ENCODE measurements around the gene PRSS50.

Gene PRSS50

DNA sequence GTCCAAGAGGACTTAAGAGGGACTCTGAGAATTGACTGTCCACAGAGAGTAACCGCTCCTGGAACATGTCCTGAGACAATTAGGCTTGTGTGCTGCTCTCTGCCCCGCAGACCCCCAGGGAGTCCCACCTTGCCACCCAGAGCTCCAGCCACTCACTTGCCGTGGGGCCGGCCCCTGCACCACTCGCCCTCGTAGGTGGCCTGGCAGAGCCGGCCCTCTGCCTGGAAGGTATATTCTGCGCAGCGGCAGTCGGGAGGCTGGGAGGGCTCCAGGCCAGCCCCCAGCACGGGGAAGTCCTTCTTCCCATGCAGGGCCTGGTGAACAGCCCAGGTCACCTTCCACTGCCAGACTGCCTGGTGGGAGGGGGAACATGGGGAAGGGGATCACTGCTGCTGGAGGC lies 34.7 kb downstream of the PRSS50 start:
- DNase-seq, result no peak

DNA sequence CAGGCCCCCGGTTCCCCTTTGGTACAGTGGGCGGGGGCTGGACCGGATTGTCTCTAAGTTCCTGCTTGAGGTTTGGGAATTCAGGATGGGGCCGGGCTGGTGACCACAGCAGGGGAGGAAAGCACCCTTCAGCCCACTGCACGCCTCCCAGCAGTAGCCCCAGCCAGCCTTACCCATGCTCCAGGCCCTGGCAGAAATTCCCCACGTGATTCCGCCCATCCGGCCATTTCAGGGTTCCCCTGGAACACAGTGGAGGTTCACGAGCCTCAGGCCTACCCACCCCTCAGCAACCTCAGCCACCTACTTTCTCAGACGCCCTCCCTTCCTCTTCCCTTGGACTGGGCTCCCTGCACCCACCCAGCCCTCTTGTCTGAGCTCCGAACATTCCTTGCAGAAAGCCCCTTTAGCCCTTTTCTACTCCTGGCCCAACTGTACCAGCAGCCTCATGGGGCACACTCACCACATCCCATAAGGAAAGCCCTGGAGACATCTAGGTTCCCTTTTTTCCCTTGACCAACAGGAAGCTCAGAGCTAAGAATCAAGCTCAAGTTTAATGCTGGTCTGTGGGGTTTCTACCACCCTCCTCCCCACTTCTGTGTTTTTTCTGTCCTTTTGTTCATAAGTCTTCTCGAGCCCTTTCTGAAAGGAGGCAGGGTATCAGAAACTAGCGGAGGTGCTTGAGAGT lies 35.7 kb downstream of the PRSS50 start:
- no peak for DNase-seq

DNA sequence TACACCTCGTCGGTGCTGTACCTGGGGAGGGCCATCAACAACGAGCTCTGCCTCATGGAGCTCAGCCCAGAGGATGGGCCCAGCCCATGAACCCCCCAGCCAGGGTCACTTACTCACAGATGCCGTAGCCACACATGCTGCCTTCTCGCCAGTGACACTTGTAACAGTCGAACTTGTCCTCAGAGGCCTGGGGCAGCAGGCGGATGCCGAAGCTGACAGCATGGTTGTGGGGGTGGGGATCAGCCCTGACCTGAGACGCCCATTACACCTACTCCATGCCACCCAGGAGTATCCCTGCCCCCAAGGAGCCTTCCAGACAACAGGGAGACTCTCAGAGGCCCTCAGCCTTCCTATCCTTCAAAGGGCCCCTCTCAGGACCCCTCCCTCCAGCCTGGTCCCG lies 36.3 kb downstream of the PRSS50 start:
- DNase-seq, result no peak

DNA sequence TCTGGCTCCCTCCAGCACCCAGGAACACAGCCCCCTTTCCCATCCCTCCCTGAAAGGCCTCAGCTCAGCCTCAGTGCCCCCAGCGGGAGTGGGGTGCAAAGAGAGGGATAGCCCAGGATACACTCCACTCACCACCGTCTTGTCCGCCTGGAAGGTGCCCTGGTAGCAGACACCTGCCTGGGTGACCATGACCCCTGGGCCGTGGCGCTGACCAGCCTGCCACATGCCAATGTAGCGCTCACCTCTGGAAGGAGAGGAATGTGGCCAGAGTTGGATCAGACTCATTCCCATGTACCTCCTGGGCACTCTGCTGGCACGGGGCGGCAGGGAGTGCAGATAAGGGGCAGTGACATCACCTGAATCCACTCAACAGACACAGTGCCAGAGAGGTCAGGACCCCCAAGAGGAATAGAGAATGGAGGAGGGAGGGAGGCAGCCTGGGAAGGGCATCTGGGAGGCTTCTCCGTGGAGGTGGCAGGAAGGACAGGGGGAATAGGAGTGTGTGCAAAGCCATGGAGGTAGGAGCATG lies 37.3 kb downstream of the PRSS50 start:
- no peak for DNase-seq

DNA sequence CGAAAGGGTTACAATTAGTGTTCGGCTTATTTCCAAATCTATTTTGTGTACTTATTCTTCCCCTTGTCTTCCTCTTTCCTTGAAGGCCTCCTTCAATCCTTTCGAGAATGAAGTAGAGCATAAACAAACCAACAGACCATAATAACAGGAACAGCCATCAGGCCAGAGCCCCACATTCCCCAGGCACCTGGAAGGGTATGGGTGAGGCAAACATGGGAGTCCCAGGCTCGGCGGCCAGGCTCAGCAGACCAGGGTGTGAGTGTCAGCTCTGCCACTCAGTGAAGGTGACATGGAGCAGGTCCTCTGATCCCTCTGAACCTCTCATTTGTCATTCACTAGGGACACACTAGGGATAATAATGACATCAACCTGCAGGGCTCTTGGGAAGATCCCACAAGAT lies 38.0 kb downstream of the PRSS50 start:
- no peak for DNase-seq

DNA sequence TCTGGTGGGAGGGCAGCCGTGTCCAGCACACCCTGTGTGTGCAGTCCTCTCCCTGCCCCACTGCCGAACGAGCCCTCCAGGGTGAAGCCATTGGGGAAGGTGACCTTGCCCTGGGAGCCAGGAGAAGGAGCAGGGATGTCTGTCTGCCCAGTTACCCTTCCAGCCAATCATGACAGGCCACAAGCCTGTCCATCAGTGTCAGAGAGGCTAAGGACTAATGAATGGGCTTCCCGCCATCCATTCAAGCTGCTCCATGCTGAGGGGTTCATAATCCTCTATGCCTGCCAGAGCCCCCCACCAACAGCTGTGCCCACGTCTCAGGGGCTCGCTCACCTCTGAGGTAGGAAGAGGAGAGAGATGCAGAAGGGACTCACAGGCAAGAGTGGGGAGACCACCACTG lies 39.4 kb downstream of the PRSS50 start:
- DNase-seq, result no peak

DNA sequence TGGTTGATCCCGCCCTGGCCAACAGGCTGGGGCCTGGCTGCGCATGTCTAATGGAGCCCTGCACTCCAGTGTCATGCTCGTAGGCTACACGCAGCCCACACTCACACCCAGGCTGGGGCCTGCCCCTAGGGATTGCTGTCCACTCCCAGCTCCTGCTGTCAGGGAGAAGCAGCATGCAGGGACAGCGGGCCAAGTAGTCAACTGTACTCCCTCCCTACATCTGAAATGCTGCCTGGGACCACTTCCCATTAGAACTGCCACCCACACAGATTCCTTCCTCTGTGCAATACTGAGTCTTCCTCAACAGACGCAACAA lies 40.3 kb downstream of the PRSS50 start:
- no peak for DNase-seq

DNA sequence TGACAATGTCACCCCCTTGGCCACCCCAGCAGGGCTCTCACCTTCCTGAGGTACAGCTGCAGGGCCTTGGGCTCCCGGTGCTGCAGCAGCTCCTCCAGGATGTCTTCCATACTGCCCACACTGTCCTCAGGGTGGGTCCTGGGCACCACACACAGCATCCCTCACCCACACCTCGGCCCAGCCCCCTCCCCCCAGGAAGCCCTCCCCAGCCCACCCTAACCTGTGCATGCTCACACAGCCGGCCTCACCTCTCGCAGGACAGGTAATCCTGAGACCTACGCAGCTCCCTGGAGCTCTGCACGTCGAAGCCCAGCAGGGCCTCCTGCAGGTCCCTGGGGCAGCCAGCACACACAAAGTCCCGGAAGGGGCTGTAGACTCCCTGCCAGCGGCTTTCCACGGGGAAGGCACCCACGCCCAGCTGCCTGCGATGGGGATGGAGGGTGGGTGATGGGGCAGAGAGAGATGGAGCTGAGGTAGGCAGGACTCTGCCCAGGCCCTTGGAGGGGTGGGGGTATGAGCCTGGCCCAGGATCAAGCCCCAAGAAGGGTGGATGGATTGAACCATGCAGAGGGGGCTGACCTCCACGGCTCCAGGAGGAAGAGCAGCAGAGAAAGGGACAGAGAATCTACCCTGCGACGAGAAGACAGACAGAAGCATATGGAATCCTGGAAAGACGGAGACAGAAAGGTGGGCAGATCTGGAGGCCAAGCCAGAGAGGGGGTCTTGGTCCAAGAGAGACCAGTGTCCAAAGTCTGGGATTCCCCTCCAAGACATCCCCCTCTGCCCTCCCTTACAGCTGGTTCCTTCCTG lies 40.9 kb downstream of the PRSS50 start:
- no peak for DNase-seq

DNA sequence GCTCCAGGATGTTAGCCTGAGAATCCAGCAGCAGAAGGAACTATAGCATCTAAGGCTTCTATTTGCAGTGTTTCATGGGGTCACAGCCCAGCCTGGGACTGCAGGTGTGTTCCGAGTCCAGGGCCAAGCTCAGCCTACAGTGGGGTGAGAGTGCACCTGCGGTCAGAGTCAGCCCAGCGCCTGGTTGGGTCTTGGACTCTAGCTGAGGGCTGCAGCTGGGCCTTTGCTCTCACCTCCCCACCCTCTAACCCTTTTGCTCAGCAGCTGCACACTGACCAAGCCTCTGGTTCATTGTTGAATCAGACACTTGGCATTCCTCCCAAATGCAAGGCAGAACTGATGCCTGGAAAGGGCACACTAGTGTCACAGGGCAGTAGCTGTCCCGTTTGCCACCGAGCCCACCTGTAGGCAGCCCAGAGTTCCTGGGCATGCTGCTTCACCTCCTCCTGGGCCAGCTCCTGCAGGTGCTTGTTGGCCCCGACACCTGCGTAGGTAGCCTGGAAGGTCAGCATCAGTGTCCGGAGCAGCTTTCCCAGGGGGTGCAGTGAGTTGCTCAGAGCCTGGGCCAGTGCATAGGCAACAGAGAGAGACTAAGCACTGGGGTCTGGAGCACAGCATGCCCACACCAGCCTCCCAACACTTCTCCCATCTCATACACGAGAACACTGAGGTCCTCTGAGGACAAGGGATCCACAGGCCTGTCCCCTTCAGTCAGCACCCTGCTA lies 41.7 kb downstream of the PRSS50 start:
- no peak for DNase-seq

DNA sequence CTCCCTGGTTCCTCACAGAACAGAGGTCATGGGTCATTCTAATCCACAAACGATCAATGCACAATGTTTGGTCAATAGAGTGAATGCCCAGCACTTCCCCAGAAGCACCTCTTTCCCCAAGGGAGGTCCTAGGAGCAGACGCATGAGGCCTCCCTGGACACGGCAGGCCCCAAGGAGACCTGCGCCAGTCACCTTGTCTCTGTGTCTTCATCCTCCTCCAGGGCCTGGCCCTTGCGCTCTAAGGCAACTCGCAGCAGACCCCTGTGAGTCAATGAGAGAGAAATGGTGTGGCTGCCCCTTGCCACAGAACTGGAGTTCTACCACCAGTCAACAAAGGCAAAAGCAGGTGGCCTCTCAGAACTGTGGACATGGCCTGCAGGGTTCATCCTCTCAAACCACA lies 42.2 kb downstream of the PRSS50 start:
- DNase-seq, result no peak

DNA sequence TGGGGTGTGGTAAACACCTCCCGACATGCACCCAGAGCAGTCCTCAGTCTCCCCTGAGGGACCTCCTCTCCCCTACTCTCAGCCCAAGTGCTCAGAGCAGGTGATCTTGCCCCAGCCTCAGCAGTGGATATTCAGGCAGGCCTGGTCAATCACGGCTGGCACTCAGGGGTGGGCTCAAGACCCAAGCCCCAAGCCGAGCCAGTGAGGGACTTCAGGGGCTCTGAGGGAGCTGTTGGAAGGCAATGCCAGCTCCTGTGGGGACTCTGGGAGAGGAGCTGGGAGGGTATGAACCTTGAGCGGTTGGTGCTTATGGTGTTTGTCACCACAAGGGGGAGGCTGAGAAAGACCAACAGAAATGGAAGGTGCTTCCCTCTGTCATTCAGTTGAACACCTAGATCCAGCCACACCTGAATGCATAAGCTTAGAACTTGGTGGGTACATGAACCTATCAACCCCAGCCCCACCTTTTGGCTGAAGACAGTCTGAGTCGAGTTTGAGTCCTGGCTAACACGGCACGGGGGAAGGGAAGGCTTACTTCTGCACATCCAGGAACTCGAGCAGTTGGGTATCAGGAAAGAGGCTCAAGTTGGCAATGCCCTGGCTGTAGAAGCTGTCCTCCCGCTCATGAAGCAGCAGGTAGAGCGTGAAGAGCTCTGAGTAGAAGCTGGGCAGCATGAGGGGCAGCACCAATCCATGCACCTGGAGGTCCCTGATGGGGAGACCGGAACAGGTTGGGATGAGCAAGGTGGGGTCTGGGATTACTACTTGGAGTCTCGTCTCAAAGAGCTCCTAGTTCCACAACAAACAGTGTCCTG lies 43.4 kb downstream of the PRSS50 start:
- DNase-seq, result peak; percentile 6

DNA sequence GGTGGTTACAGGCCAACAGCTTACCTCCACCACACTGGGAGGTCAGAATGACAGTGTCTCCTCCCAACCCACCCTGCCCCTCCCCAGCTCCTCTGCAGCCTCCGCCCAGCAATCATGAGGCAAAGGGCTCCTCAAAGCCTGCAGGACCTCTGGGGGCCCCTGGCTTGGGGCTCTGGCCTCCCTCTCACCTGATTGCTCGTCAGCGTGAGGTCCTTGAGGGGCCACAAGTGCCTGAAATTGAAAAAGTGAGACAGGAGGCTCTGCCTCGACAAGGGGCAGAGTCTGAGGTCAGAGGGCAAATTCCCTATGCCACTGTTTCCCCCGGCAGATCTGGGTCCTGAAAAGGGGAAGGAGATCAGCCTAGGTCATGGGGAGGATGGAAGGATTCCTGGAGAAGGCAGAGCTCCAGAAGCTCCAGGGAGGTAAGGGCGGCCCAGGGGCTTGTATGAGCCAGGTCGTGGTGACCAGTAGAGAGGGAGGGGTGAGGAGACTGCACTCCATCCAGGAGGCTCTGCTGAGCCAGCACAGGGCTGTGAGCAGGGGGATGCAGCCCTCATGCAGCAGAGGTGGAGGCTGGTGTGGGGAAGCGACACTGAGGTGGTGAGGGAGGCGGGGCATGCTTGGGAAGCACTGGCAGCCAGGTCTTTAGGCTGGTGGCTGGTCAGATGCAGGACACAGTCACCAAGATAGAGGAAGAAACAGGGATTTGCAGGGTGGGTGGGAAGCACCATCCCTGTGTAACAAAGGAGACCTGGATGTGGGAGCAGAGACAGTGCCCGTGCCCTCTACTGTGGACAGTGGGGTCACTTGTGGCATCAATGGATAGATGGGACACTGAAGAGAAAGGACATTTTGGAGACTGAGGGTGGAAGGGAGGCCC lies 44.3 kb downstream of the PRSS50 start:
- no peak for DNase-seq

DNA sequence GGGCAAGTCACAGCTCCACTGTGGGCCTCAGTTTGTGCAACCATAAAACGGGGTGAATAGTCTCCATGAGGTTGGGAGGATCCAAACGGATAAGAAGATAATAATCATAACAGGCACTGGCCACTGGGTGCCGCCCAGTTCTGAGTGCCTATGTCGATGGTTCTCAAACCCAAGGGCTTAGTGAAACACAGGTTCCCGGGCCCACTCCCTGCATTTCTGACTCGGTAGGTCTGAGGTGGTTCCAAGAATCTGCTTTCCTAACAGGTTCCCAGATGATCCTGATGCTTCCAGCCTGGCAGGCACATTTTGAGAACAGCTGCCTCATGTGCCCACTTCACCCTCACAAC lies 45.3 kb downstream of the PRSS50 start:
- DNase-seq, result no peak

DNA sequence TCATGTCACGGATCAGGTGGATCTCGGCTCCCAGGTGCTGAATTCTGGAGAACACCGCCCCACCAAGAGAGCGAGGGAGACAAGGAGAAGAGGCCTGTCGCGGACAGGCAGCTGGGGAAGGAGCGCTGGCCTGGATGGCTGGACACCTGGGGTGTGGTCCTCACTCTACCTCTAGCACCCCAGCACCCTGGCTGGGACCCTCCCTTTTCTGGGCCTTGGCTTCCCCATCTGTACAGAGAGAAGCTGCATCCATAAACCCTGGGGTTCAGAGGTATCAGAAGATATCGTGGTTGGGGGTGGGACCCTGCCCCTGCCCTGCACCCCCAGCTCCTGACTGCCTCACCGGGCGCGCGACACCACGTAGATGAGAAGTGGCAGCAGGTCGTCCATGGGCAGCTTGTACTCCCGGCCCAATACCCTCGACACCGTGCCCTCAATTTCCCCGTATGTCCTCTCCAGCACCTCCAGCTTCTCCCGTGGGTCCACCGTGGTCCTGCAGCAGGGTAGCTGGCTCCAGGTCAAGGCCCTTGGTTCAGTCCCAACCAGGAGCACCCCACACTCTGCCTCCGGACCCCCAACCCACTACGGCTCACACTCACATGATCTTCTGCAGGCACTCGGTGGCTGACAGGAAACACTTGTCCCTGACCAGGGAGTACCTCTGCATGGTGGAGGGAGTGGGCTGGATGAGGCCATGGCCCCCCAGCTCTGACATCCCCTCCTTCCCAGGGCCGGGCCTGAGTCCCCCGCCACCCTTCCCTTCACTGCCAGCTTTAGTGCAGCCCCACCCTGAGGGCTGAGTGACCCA lies 45.9 kb downstream of the PRSS50 start:
- no peak for DNase-seq

DNA sequence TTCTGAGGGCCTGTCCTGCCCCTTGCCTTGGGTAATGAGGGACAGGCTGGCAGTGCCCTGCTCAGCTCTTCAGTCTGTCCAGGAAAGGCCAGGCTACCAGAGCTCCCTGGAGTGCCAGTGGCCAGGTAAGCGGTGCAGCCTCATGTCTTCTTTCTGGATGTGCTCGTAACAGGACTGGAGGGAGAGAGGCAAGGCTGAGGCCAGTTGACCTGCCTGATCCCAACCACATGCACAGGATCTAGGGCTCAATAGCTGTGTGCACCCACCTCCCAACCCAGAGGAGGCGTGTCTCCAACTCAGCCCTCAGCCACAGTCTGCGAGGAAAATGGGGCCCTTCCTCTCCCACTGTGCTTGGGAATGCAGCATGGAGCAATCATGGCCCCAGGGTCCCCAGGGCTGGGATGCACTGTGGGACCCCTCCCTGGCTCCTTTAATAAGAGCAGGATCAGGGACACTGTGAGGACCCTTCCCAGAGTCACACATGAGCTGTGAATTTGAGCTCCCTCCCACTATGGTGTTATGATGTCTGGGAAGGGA lies 46.7 kb downstream of the PRSS50 start:
- no peak for DNase-seq

DNA sequence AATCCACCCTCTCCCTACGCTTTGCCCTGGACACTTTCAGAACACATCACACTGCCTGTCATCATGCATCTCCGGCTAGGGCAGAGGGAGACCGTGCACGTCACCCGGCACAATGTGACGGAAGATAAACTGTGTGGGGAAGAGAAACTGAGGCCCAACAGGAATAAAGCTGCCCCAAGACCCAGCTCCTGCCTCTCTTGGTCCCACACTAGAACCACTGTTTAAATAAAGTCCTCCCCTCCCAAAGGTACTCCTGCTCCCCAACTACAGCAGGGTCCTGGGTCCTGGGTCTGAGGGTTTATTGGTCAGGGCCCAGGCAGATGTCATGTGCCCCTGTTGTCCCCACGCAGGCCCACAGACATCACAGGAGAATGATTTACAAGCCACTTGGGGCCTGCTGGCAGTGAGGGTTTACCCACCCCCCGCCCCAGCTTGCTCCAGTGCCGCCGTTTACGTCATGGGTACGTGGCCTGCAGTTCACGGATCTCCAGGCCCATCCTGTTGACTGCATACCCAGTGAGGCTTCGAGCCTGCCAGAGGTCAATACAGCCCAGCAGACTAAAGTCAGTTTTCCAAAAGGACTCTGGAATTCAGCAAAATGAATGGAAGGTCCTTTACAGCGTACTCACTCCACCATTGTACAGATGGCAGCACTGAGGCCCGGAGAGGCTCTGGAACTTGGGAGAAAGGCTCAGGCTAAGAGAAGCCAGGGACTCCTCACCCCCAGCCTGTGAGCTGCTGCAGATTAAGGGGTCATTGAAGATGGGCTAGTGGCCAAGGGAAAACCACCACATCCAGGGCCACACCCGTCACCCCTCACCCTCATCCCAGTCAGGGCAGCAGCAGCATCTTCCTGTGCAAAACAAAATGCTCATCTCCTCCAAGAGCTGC lies 47.4 kb downstream of the PRSS50 start:
- DNase-seq, result no peak

DNA sequence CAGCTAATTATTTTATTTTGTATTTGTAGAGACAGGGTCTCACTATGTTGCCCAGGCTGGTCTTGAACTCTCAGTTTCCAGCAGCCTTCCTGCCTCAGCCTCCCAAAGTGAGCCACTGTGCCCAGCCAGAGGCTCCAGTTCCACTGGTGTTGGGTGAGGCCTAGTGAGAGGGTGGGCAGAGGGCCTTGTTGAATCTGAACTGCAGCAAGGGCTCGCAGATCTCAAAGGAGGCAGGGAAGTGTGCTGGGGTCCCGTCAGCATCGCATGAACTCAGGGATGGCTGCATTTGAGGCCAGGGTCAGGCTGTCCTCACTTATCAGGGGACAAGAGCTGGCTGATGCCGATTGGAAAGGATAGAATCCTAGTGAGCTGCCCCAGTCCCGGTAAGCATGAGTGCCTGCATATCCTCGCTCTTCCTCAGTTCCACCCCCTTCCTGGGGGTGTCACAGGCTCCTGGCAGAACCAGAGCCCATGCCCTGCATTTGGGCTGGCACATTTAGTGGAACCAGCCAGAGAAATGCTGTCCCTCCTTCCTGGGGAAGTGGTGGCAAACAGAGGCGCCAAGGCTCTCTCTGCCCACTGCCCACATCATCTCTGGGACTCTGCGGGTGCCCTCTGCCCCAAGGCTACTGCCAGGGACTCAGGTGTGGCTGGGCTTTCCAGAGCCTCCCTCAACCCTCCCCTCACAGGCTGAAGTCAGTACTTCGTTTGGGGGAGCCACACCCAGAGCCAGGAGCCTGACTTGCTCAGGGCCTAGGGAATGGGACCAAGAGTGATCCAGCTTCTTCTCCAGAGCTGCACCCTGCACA lies 48.3 kb downstream of the PRSS50 start:
- DNase-seq, result no peak

DNA sequence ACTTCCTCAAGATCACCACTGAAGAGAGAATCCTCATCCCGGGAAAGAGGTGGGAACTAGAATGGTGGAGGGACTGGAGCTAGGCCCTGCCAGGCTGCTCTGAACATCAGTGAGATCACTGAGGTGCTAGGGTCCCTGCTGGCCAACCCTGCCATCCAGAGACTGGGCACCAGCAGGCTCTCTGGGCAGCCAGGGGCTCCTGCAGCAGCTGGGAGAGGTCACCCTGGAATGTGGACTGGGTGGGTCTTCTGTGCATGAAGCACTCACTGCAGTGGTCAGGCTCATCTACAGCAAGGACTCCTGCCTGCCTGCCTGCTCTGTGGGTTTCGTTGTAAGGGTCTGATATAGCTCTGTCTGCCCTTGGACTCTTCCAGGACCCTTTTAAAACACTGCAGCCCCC lies 49.1 kb downstream of the PRSS50 start:
- no peak for DNase-seq

DNA sequence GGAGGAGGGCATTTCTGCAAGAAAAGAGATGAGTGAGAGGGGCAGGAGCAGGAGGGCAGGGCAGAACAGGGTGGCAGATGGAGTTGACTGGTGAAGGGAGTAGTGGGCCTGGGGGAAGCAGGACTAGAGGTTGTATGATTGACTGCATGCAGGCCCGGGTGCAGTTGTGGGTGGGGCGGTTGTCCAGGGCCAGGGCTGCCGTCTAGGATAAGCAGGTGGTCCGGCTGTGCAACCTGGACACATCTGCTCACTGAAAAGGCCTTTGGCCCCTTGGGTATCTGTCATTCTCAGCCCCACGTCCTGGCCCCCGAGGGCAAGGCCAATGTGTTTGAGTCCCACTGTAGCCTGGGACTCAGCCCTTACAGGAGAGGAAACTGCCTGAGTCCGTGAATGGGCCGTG lies 49.6 kb downstream of the PRSS50 start:
- DNase-seq, result no peak
